Astrocyte (in vitro differentiated cells and primary cell): Measurements from ENCODE around the gene DCST1. TPM values are rescaled to one million over a fixed set of nuclear protein-coding genes. Genes with fewer than 3 reads are reported as not detected.

Source experiments
- DNase-seq: peaks from one replicate; pipeline ENCODE4 v3.0.0-alpha.2; 2010; ENCODE audit warnings: low read depth
- FAIRE-seq: peaks from 2 replicates; lab custom pipeline; 2011; peaks lifted over from hg19 to GRCh38; lab: Jason Lieb, UNC
- H2AFZ ChIP-seq: 2 replicates; pipeline ENCODE4 v1.6.0; 2012; ENCODE audit warnings: low read depth, low read length, inconsistent platforms
- H3K27ac ChIP-seq: 2 replicates; pipeline ENCODE4 v1.5.1; 2011; ENCODE audit warnings: low read depth, low read length, inconsistent platforms
- H3K27me3 ChIP-seq: 2 replicates; pipeline ENCODE4 v1.6.0; 2011; ENCODE audit warnings: low read length, inconsistent platforms; ENCODE audit not compliant: insufficient read depth
- H3K36me3 ChIP-seq: 2 replicates; pipeline ENCODE4 v1.5.1; 2011; ENCODE audit warnings: low read length, inconsistent platforms; ENCODE audit not compliant: insufficient read depth
- H3K4me1 ChIP-seq: 2 replicates; pipeline ENCODE4 v1.5.1; 2011; ENCODE audit warnings: low read length, inconsistent platforms; ENCODE audit not compliant: insufficient read depth
- H3K4me2 ChIP-seq: 2 replicates; pipeline ENCODE4 v1.6.0; 2012; ENCODE audit warnings: low read length, inconsistent platforms
- H3K4me3 ChIP-seq: 2 replicates; pipeline ENCODE4 v1.5.1; 2011; ENCODE audit warnings: low read depth, mild to moderate bottlenecking, low read length, inconsistent platforms; ENCODE audit not compliant: insufficient read depth
- H3K79me2 ChIP-seq: 2 replicates; pipeline ENCODE4 v1.6.0; 2012; ENCODE audit warnings: mild to moderate bottlenecking, low read length, inconsistent platforms; ENCODE audit not compliant: insufficient read depth
- H3K9ac ChIP-seq: 2 replicates; pipeline ENCODE4 v1.6.0; 2012; ENCODE audit warnings: mild to moderate bottlenecking, low read length, inconsistent platforms
- H3K9me3 ChIP-seq: 2 replicates; pipeline ENCODE4 v1.5.1; 2012; ENCODE audit warnings: low read depth, mild to moderate bottlenecking, low read length, inconsistent platforms; ENCODE audit not compliant: insufficient read depth
- H4K20me1 ChIP-seq: 2 replicates; pipeline ENCODE4 v1.6.0; 2012; ENCODE audit warnings: low read length, inconsistent platforms; ENCODE audit not compliant: insufficient read depth
- H3K27ac Mint-ChIP-seq: one replicate; pipeline ENCODE4 v1.8.0; 2021; ENCODE audit warnings: mild to moderate bottlenecking, mixed read lengths; ENCODE audit not compliant: unreplicated experiment
- H3K27me3 Mint-ChIP-seq: one replicate; pipeline ENCODE4 v1.8.0; 2021; ENCODE audit warnings: low read depth, mixed read lengths; ENCODE audit not compliant: unreplicated experiment
- H3K36me3 Mint-ChIP-seq: one replicate; pipeline ENCODE4 v1.8.0; 2021; ENCODE audit warnings: low read depth, mixed read lengths; ENCODE audit not compliant: unreplicated experiment
- H3K4me1 Mint-ChIP-seq: one replicate; pipeline ENCODE4 v1.8.0; 2021; ENCODE audit warnings: low read depth, mixed read lengths; ENCODE audit not compliant: unreplicated experiment
- H3K4me3 Mint-ChIP-seq: one replicate; pipeline ENCODE4 v1.8.0; 2021; ENCODE audit warnings: mild to moderate bottlenecking, moderate library complexity, mixed read lengths; ENCODE audit not compliant: unreplicated experiment
- H3K9me3 Mint-ChIP-seq: one replicate; pipeline ENCODE4 v1.8.0; 2021; ENCODE audit warnings: mild to moderate bottlenecking, mixed read lengths; ENCODE audit not compliant: unreplicated experiment
- CTCF ChIP-seq: IDR thresholded peaks from 2 replicates; pipeline ENCODE4 v1.5.1; 2011; ENCODE audit warnings: low read depth, mild to moderate bottlenecking, inconsistent platforms, low read length, moderate library complexity; ENCODE audit not compliant: insufficient read depth
- EZH2 ChIP-seq: IDR thresholded peaks from 2 replicates; pipeline ENCODE4 v1.6.1; 2012; ENCODE audit warnings: mild to moderate bottlenecking, low read length, inconsistent platforms; ENCODE audit not compliant: insufficient read depth
- total RNA-seq: library from RNA; stranded (reverse); gene quantifications from 2 replicates; pipeline ENCODE4 v1.2.1, GENCODE V29; 2021

DCST1 gene
- total RNA-seq, 1 donor from 2014 or later, result not detected

GRCh38 chr1:155004352-155005075 lies 29.1 kb upstream of the DCST1 start:
- Mint-ChIP-seq H3K36me3 (peaks cover 3% of the 10 kb centered on the region), H3K27me3 (no peaks in the 10 kb centered on the region), H3K4me3 (peak overlapping the region; percentile 97), H3K9me3 (no peaks in the 10 kb centered on the region), H3K27ac (peak overlapping the region; percentile 95), H3K4me1 (peaks cover 13% of the 10 kb centered on the region)
- peaks cover 33% of the 10 kb centered on the region for H4K20me1 ChIP-seq
- H3K27me3 ChIP-seq, result no peaks in the 10 kb centered on the region
- peaks cover 48% of the 10 kb centered on the region for H3K79me2 ChIP-seq
- H3K4me2 ChIP-seq, result peak overlapping the region; percentile 93
- peak overlapping the region; percentile 86 for H3K9ac ChIP-seq
- no peaks in the 10 kb centered on the region for H3K9me3 ChIP-seq
- FAIRE-seq (no peak), DNase-seq (no peak)
- no peak overlapping the region for H3K27ac ChIP-seq
- no peaks in the 10 kb centered on the region for H3K36me3 ChIP-seq
- TF ChIP-seq CTCF (no peak), EZH2 (no peak)
- H3K4me1 ChIP-seq, result peaks cover 28% of the 10 kb centered on the region
- peak overlapping the region; percentile 67 for H2AFZ ChIP-seq
- H3K4me3 ChIP-seq, result peak overlapping the region; percentile 81

GRCh38 chr1:155005076-155006011 lies 28.3 kb upstream of the DCST1 start:
- no peak for TF ChIP-seq EZH2
- TF ChIP-seq CTCF, result no peak
- no peak overlapping the region for H3K27ac ChIP-seq
- DNase-seq (no peak), FAIRE-seq (no peak)
- H4K20me1 ChIP-seq, result peaks cover 40% of the 10 kb centered on the region
- H3K27me3 Mint-ChIP-seq, result no peaks in the 10 kb centered on the region
- peak overlapping the region; percentile 93 for H3K4me2 ChIP-seq
- H3K4me3 ChIP-seq, result no peak overlapping the region
- no peaks in the 10 kb centered on the region for H3K27me3 ChIP-seq
- H3K4me3 Mint-ChIP-seq, result peak overlapping the region; percentile 57
- no peaks in the 10 kb centered on the region for H3K9me3 Mint-ChIP-seq
- peaks cover 20% of the 10 kb centered on the region for H3K4me1 ChIP-seq
- H3K9me3 ChIP-seq, result no peaks in the 10 kb centered on the region
- H3K4me1 Mint-ChIP-seq, result peaks cover 10% of the 10 kb centered on the region
- H2AFZ ChIP-seq, result no peak overlapping the region
- peaks cover 6% of the 10 kb centered on the region for H3K36me3 Mint-ChIP-seq
- H3K9ac ChIP-seq, result peak overlapping the region; percentile 86
- peak overlapping the region; percentile 53 for H3K27ac Mint-ChIP-seq
- H3K79me2 ChIP-seq, result peaks cover 53% of the 10 kb centered on the region
- H3K36me3 ChIP-seq, result no peaks in the 10 kb centered on the region
